GM23338 (cell line): ENCODE measurements around the gene MCOLN2. TPM values are rescaled to one million over a fixed set of nuclear protein-coding genes. Genes with fewer than 3 reads are reported as not detected.
A peak's percentile ranks its signal among the peaks of the same experiment; 100 is the strongest.

Experiments used
- ATAC-seq: fragments of 200-7000 bp; cut with Tn5 transposase; 3 replicates; pipeline ENCODE4 v1.9.1; 2020
- DNase-seq: peaks from one replicate; pipeline ENCODE4 v3.0.0-alpha.2; 2015; ENCODE audit warnings: low spot score
- H2AFZ ChIP-seq: fragments of 200-600 bp; sonication (generic); 2 replicates; pipeline ENCODE4 v1.8.0; 2016; ENCODE audit warnings: antibody characterized with exemption, mild to moderate bottlenecking, moderate library complexity
- H3F3A ChIP-seq: fragments of 200-600 bp; sonication (generic); replicated peaks from 2 replicates; pipeline ENCODE4 v1.8.0; 2017; ENCODE audit warnings: antibody characterized with exemption, mixed run types, low read depth
- H3K27ac ChIP-seq: fragments of 200-600 bp; sonication (generic); 2 replicates; pipeline ENCODE4 v1.6.1; 2016; ENCODE audit warnings: low read depth
- H3K27me3 ChIP-seq: fragments of 200-600 bp; sonication (generic); 2 replicates; pipeline ENCODE4 v1.8.0; 2016; ENCODE audit warnings: mild to moderate bottlenecking, mixed run types, moderate library complexity; ENCODE audit not compliant: insufficient read depth
- H3K36me3 ChIP-seq: fragments of 200-600 bp; sonication (generic); 2 replicates; pipeline ENCODE4 v1.8.0; 2016; ENCODE audit warnings: mild to moderate bottlenecking; ENCODE audit not compliant: insufficient read depth
- H3K4me1 ChIP-seq: fragments of 200-600 bp; sonication (generic); 2 replicates; pipeline ENCODE4 v1.8.0; 2016; ENCODE audit warnings: mild to moderate bottlenecking, moderate library complexity; ENCODE audit not compliant: insufficient read depth
- H3K4me2 ChIP-seq: fragments of 200-600 bp; sonication (generic); 2 replicates; pipeline ENCODE4 v1.7.1; 2017; ENCODE audit warnings: mixed run types
- H3K4me3 ChIP-seq: fragments of 200-600 bp; sonication (generic); 2 replicates; pipeline ENCODE4 v1.6.1; 2016; ENCODE audit warnings: mixed run types
- H3K79me2 ChIP-seq: fragments of 200-600 bp; sonication (generic); replicated peaks from 2 replicates; pipeline ENCODE4 v1.8.0; 2017; ENCODE audit warnings: mild to moderate bottlenecking; ENCODE audit not compliant: insufficient read depth
- H3K9me2 ChIP-seq: fragments of 200-600 bp; sonication (generic); 2 replicates; pipeline ENCODE4 v1.8.0; 2017; ENCODE audit not compliant: insufficient read depth
- H4K20me1 ChIP-seq: fragments of 200-600 bp; sonication (generic); replicated peaks from 2 replicates; pipeline ENCODE4 v1.8.0; 2017; ENCODE audit warnings: mild to moderate bottlenecking; ENCODE audit not compliant: insufficient read depth
- H3K27ac Mint-ChIP-seq: 2 replicates; pipeline ENCODE4 v1.8.0; 2020; ENCODE audit warnings: inconsistent platforms, mild to moderate bottlenecking, moderate library complexity, mixed read lengths
- H3K27me3 Mint-ChIP-seq: 3 replicates; pipeline ENCODE4 v1.8.0; 2022; ENCODE audit warnings: low read depth, mild to moderate bottlenecking, moderate library complexity, mixed read lengths, inconsistent platforms; ENCODE audit not compliant: insufficient read depth, poor library complexity
- H3K36me3 Mint-ChIP-seq: 3 replicates; pipeline ENCODE4 v1.8.0; 2021; ENCODE audit warnings: low read depth, mild to moderate bottlenecking, inconsistent platforms, moderate library complexity, mixed read lengths
- H3K4me1 Mint-ChIP-seq: 3 replicates; pipeline ENCODE4 v1.8.0; 2020; ENCODE audit warnings: mild to moderate bottlenecking, inconsistent platforms, mixed read lengths
- H3K4me3 Mint-ChIP-seq: 3 replicates; pipeline ENCODE4 v1.8.0; 2021; ENCODE audit warnings: moderate library complexity, mild to moderate bottlenecking, inconsistent platforms, mixed read lengths
- H3K9me3 Mint-ChIP-seq: 3 replicates; pipeline ENCODE4 v1.8.0; 2020; ENCODE audit warnings: moderate library complexity, mild to moderate bottlenecking, inconsistent platforms, mixed read lengths
- CREB1 ChIP-seq: fragments of 250-450 bp; sonication (Bioruptor Pico); IDR thresholded peaks from 2 replicates; pipeline ENCODE4 v1.5.0; 2020; ENCODE audit warnings: low read depth, mild to moderate bottlenecking, moderate library complexity
- CTCF ChIP-seq, 2 experiments: fragments of 200-600 bp in 1 of 2; sonication (generic) in 1 of 2; conservative IDR thresholded peaks; 2 replicates each; pipeline versions ENCODE4 v1.5.1 to v1.6.1; 2016 to 2017; ENCODE audit warnings: antibody characterized with exemption in 2 of 2, low read depth in 2 of 2, mild to moderate bottlenecking in 2 of 2, moderate library complexity in 1 of 2
- EZH2 ChIP-seq: fragments of 200-600 bp; sonication (generic); IDR thresholded peaks from one replicate; pipeline ENCODE4 v1.8.0; 2017; ENCODE audit warnings: antibody characterized with exemption, mild to moderate bottlenecking, low read depth; ENCODE audit not compliant: unreplicated experiment
- EZH2phosphoT487 ChIP-seq: fragments of 200-600 bp; sonication (generic); IDR thresholded peaks from one replicate; pipeline ENCODE4 v1.8.1; 2018; ENCODE audit warnings: antibody characterized with exemption; ENCODE audit not compliant: unreplicated experiment
- JUNB ChIP-seq: IDR thresholded peaks from one replicate; pipeline ENCODE4 v1.6.1; 2016; ENCODE audit warnings: antibody characterized with exemption; ENCODE audit not compliant: unreplicated experiment
- NANOG ChIP-seq: IDR thresholded peaks from 2 replicates; pipeline ENCODE4 v1.6.1; 2016; ENCODE audit warnings: antibody characterized with exemption, borderline replicate concordance
- POLR2AphosphoS5 ChIP-seq: IDR thresholded peaks from 2 replicates; pipeline ENCODE4 v1.6.1; 2016; ENCODE audit warnings: antibody characterized with exemption, low read depth
- REST ChIP-seq: IDR thresholded peaks from one replicate; pipeline ENCODE4 v1.6.1; 2018; ENCODE audit warnings: antibody characterized with exemption; ENCODE audit not compliant: unreplicated experiment
- STAT1 ChIP-seq: IDR thresholded peaks from one replicate; pipeline ENCODE4 v1.6.1; 2016; ENCODE audit warnings: antibody characterized with exemption; ENCODE audit not compliant: unreplicated experiment
- ZNF114 ChIP-seq: fragments of 250-450 bp; sonication (Bioruptor Pico); IDR thresholded peaks from 2 replicates; pipeline ENCODE4 v1.5.0; 2020; ENCODE audit warnings: mild to moderate bottlenecking, moderate library complexity
- ZNF462 ChIP-seq: fragments of 250-450 bp; sonication (Bioruptor Pico); IDR thresholded peaks from 2 replicates; pipeline ENCODE4 v1.5.0; 2020; ENCODE audit warnings: mild to moderate bottlenecking, moderate library complexity
- polyA plus RNA-seq: library from polyadenylated mRNA; unstranded; fragments of >200 nt; fragmentation: Nextera tagmentation; extraction: Ambion mirVana; gene quantifications from 2 replicates; pipeline ENCODE4 v1.2.1, GENCODE V29; 2016
- total RNA-seq: library from RNA; depleted of rRNA; stranded (reverse); fragments of >200 nt; shearing (Covaris generic); gene quantifications from 2 replicates; pipeline ENCODE4 v1.2.3, GENCODE V29; 2014

Gene MCOLN2
- total and polyA plus RNA-seq, 2 experiments from 2014 or later, result 2.7 to 10.0 TPM

GRCh38 chr1:84944767-84945486 lies 52.0 kb downstream of the MCOLN2 start (continued):
- peak; percentile 84 to 100 for TF ChIP-seq CTCF (conservative IDR thresholded peaks at IDR 0.05; ENCODE audit: low read depth in 2 of 2)
- no peak for TF ChIP-seq STAT1

- no peaks in the 10 kb centered on the region for H3K9me3 Mint-ChIP-seq
- TF ChIP-seq ZNF114 (no peak), EZH2 (no peak), EZH2phosphoT487 (no peak), JUNB (no peak), CTCF (conservative IDR thresholded peaks at IDR 0.05; ENCODE audit: low read depth in 2 of 2) (no peak), REST (no peak), ZNF462 (no peak), NANOG (no peak), CREB1 (CRISPR knock-in tag) (no peak), POLR2AphosphoS5 (no peak)
Measured at GRCh38 chr1:84941843-84942242, 55.1 kb downstream of the MCOLN2 start.

More at GRCh38 chr1:84941843-84942242, 55.1 kb downstream of the MCOLN2 start:
- no peaks in the 10 kb centered on the region for H3K27me3 ChIP-seq
- H3K4me1 ChIP-seq, result peaks cover 12% of the 10 kb centered on the region
- H3K36me3 ChIP-seq, result no peaks in the 10 kb centered on the region
- H3K27ac ChIP-seq, result no peak overlapping the region
- no peak overlapping the region for H2AFZ ChIP-seq
- no peak overlapping the region for H3K4me3 ChIP-seq
- no peaks in the 10 kb centered on the region for H3K36me3 Mint-ChIP-seq
- ATAC-seq (no peak), DNase-seq (no peak)
- no peaks in the 10 kb centered on the region for H3K9me2 ChIP-seq
- no peaks in the 10 kb centered on the region for H3K79me2 ChIP-seq
- no peak overlapping the region for H3K4me2 ChIP-seq
- H4K20me1 ChIP-seq, result no peaks in the 10 kb centered on the region
- no peak overlapping the region for H3K27ac Mint-ChIP-seq
- H3F3A ChIP-seq, result no peaks in the 10 kb centered on the region
- no peak overlapping the region for H3K4me3 Mint-ChIP-seq
- peaks cover 7% of the 10 kb centered on the region for H3K27me3 Mint-ChIP-seq
- H3K4me1 Mint-ChIP-seq, result peaks cover 18% of the 10 kb centered on the region
